ENCODE results near the gene MRTFA. TPM values are rescaled to one million over a fixed set of nuclear protein-coding genes. Genes with fewer than 3 reads are reported as not detected.

Gene MRTFA
- total RNA-seq, 1 donor from 2014 or later, result 19.2 TPM

GRCh38 chr22:40421082-40421350 is 215.5 kb downstream of the MRTFA start:
- Histone ChIP-seq H3K27me3 (ENCODE audit: low read depth) (no peaks in the 10 kb centered on the region), H3K9me3 (replicated peaks) (no peaks in the 10 kb centered on the region), H3K36me3 (peaks cover 99% of the 10 kb centered on the region), H3K4me3 (no peak overlapping the region), H3K4me1 (peaks cover 23% of the 10 kb centered on the region), H3K27ac (replicated peaks) (no peak overlapping the region)
- DNase-seq, result peak; percentile 2
- TF ChIP-seq, protein P1, sequence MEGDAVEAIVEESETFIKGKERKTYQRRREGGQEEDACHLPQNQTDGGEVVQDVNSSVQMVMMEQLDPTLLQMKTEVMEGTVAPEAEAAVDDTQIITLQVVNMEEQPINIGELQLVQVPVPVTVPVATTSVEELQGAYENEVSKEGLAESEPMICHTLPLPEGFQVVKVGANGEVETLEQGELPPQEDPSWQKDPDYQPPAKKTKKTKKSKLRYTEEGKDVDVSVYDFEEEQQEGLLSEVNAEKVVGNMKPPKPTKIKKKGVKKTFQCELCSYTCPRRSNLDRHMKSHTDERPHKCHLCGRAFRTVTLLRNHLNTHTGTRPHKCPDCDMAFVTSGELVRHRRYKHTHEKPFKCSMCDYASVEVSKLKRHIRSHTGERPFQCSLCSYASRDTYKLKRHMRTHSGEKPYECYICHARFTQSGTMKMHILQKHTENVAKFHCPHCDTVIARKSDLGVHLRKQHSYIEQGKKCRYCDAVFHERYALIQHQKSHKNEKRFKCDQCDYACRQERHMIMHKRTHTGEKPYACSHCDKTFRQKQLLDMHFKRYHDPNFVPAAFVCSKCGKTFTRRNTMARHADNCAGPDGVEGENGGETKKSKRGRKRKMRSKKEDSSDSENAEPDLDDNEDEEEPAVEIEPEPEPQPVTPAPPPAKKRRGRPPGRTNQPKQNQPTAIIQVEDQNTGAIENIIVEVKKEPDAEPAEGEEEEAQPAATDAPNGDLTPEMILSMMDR (IDR thresholded peaks at IDR 0.05; ENCODE audit: borderline replicate concordance), result no peak
- intact Hi-C loops (cut with micrococcal nuclease), result no loop called here

DNA sequence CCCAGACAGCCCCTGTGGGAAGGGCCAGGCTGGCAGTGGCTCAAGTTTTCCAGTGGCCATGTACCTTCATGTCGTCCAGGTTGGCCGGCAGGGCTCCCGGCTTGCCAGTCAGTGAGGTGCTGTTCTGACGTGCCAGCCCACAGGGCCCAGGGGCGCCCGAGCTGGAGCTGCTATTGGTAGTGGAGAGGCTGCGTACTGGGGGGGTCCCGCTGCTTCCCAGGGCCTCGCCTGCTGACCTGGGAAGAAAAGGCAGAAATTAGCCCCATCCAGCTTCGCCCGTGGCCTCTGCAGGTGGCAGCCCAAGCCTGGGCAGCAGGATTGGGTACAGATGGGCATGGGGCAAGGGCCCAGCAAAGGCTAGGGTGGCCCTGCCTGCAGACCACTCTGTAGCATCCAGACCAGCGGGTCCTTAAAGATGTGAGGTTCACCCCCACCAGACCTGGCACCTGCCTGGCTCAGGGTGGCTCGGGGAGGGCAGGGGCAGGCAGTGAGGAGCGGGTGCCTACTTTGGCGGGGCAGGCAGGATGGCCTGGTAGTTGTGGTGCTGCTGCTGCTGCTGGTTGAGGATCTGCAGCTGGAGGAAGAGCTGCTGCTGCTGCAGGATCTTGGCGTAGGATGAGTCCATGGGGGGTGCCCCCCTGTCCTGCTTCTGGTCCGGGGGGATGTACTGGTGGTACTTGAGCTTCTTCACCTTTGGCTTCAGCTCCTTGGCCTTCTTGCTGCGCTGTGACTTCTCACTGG is 216.0 kb downstream of the MRTFA start:
- intact Hi-C loops (cut with micrococcal nuclease), result no loop called here
- H3K4me1 ChIP-seq, result peaks cover 23% of the 10 kb centered on the region
- TF ChIP-seq, protein P1 (IDR thresholded peaks at IDR 0.05; ENCODE audit: borderline replicate concordance), result no peak
- no peaks in the 10 kb centered on the region for H3K9me3 ChIP-seq (replicated peaks)
- no peak overlapping the region for H3K4me3 ChIP-seq
- H3K27me3 ChIP-seq (ENCODE audit: low read depth), result no peaks in the 10 kb centered on the region
- H3K36me3 ChIP-seq, result peaks cover 95% of the 10 kb centered on the region
- DNase-seq, result peak; percentile 12
- no peak overlapping the region for H3K27ac ChIP-seq (replicated peaks)

- peak; percentile 3 for DNase-seq
- no peaks in the 10 kb centered on the region for H3K27me3 ChIP-seq (ENCODE audit: low read depth)
Measured at GRCh38 chr22:40419718-40420117, 216.8 kb downstream of the MRTFA start.

DNA sequence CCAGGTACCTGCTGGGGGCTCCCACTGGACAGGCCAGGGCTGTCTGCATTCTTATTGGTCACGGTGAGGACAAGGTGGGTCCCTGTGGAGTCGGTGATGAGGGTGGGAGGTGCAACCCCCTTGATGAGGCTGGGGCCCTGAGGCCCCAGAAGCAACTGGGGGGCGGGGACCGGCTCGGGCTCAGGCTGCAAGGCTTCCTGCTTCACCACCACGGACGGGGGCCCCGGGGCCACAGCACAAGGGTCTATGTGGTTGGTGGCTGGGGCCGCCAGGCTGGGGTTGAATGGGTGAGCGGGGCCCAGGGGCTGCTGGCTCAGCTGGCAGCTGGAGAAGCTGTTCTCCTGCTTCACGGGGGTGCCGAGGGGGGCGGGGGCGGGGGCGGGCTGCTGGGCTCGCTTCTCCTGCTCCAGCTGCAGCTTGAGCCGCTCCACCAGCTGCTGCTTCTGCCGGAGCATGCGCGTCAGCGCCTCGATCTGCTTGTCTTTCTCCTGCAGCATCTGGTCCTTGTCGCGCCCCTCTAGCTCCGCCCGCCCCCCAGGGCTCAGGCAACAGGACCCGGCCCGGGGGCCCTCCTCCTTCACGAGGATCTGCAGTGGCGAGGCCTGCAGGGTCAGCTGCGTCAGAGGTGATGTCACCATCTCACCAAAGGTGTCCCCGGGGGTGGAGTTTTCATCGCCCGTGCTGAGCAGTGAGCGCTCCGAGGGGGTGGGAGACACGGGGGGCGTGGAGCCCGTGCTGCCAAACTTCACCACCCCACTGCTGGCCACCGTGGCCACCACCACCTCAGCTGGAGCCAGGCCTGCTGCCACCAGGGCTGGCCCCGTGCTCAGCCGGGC is 217.9 kb downstream of the MRTFA start:
- intact Hi-C loops (cut with micrococcal nuclease), result no loop called here
- no peaks in the 10 kb centered on the region for H3K27me3 ChIP-seq (ENCODE audit: low read depth)
- peak; percentile 29 for DNase-seq
- no peak overlapping the region for H3K27ac ChIP-seq (replicated peaks)
- H3K4me1 ChIP-seq, result peaks cover 11% of the 10 kb centered on the region
- TF ChIP-seq, protein P1 (IDR thresholded peaks at IDR 0.05; ENCODE audit: borderline replicate concordance), result no peak
- no peak overlapping the region for H3K4me3 ChIP-seq
- no peaks in the 10 kb centered on the region for H3K9me3 ChIP-seq (replicated peaks)
- H3K36me3 ChIP-seq, result peaks cover 75% of the 10 kb centered on the region

More at GRCh38 chr22:40419718-40420117, 216.8 kb downstream of the MRTFA start:
- Histone ChIP-seq H3K9me3 (replicated peaks) (no peaks in the 10 kb centered on the region), H3K36me3 (peaks cover 87% of the 10 kb centered on the region), H3K27ac (replicated peaks) (no peak overlapping the region), H3K4me3 (no peak overlapping the region), H3K4me1 (peaks cover 19% of the 10 kb centered on the region)
- TF ChIP-seq, protein P1 (IDR thresholded peaks at IDR 0.05; ENCODE audit: borderline replicate concordance), result no peak
- intact Hi-C loops (cut with micrococcal nuclease), result no loop called here

GRCh38 chr22:40417881-40418280 is 218.6 kb downstream of the MRTFA start:
- peaks cover 11% of the 10 kb centered on the region for H3K4me1 ChIP-seq
- peak; percentile 13 for DNase-seq
- no peaks in the 10 kb centered on the region for H3K27me3 ChIP-seq (ENCODE audit: low read depth)
- H3K36me3 ChIP-seq, result peaks cover 68% of the 10 kb centered on the region
- TF ChIP-seq, protein P1 (IDR thresholded peaks at IDR 0.05; ENCODE audit: borderline replicate concordance), result no peak
- H3K9me3 ChIP-seq (replicated peaks), result no peaks in the 10 kb centered on the region
- intact Hi-C loops (cut with micrococcal nuclease), result no loop called here
- H3K4me3 ChIP-seq, result no peak overlapping the region
- no peak overlapping the region for H3K27ac ChIP-seq (replicated peaks)

Data from left ventricle myocardium inferior (tissue), 1 donor.